Natural killer cell (primary cell): ENCODE data around the gene WDR12. TPM values are rescaled to one million over a fixed set of nuclear protein-coding genes. Genes with fewer than 3 reads are reported as not detected.
A peak's percentile ranks its signal among the peaks of the same experiment; 100 is the strongest.
"Not testable (repeated sequence)": the region's sequence is repeated elsewhere in the genome, so short reads cannot be mapped to it uniquely, and the experiment has no call there.

Source experiments
- ATAC-seq, 3 donors: fragments of 150-1000 bp in 2 of 3; fragments of 200-7000 bp in 1 of 3; cut with Tn5 transposase; 1 replicate in 1 of 3; 2 replicates in 2 of 3; pipeline ENCODE4 v1.10.0; 2021; ENCODE audit warnings: mild to moderate bottlenecking in 2 of 3, moderate library complexity in 2 of 3
- DNase-seq, 2 donors: peaks; one replicate each; pipeline versions ENCODE4 v3.0.0 to v3.0.0-alpha.2; 2013 to 2021; ENCODE audit warnings: mixed read lengths in 1 of 2
- H3K27ac ChIP-seq: one replicate; pipeline ENCODE4 v1.5.1; 2013; ENCODE audit warnings: mild to moderate bottlenecking, low read length
- H3K27me3 ChIP-seq: one replicate; pipeline ENCODE4 v1.6.1; 2013; ENCODE audit warnings: low read length; ENCODE audit not compliant: control insufficient read depth, insufficient read depth
- H3K36me3 ChIP-seq: one replicate; pipeline ENCODE4 v1.6.1; 2013; ENCODE audit warnings: low read length; ENCODE audit not compliant: control insufficient read depth, insufficient read depth
- H3K4me1 ChIP-seq: one replicate; pipeline ENCODE4 v1.6.1; 2013; ENCODE audit warnings: low read length; ENCODE audit not compliant: control insufficient read depth, insufficient read depth
- H3K4me3 ChIP-seq: one replicate; pipeline ENCODE4 v1.5.1; 2013; ENCODE audit warnings: low read length
- H3K9me3 ChIP-seq: one replicate; pipeline ENCODE4 v1.6.1; 2013; ENCODE audit warnings: low read length; ENCODE audit not compliant: control insufficient read depth, insufficient read depth
- H3K27ac Mint-ChIP-seq, 2 donors: one replicate each; pipeline ENCODE4 v1.8.0; 2022; ENCODE audit warnings: mild to moderate bottlenecking in 2 of 2, mixed read lengths in 2 of 2, moderate library complexity in 1 of 2
- H3K27me3 Mint-ChIP-seq, 2 donors: one replicate each; pipeline ENCODE4 v1.8.0; 2022; ENCODE audit warnings: low read depth in 2 of 2, mixed read lengths in 2 of 2
- H3K36me3 Mint-ChIP-seq: one replicate; pipeline ENCODE4 v1.8.0; 2022; ENCODE audit warnings: mixed read lengths
- H3K4me1 Mint-ChIP-seq, 2 donors: one replicate each; pipeline ENCODE4 v1.8.0; 2022; ENCODE audit warnings: mixed read lengths in 2 of 2
- H3K4me3 Mint-ChIP-seq: one replicate; pipeline ENCODE4 v1.8.0; 2022; ENCODE audit warnings: mild to moderate bottlenecking, moderate library complexity, mixed read lengths
- H3K9me3 Mint-ChIP-seq, 2 donors: one replicate each; pipeline ENCODE4 v1.8.0; 2022; ENCODE audit warnings: mixed read lengths in 2 of 2
- CTCF ChIP-seq: fragments of 200-600 bp; IDR thresholded peaks from one replicate; pipeline ENCODE4 v1.8.0; 2022; ENCODE audit warnings: antibody characterized with exemption
- WGBS: methylation state at CpG from one replicate; pipeline ENCODE4 v1.1.7; 2013; ENCODE audit warnings: missing lambda C conversion rate; ENCODE audit not compliant: insufficient coverage; 5-methylcytosine and 5-hydroxymethylcytosine counted together
- intact Hi-C: fragments of 100-400 bp; cut with micrococcal nuclease; formaldehyde crosslinking; loops from one replicate; pipeline ENCODE4 v1.14.2; 2022
- total RNA-seq, 4 donors: library from RNA; stranded (reverse); fragments of 120-200 nt in 1 of 4; gene quantifications; one replicate each; pipeline versions ENCODE4 v1.2.3 to v1.2.4, GENCODE V29; 2013 to 2022

Gene WDR12
- total RNA-seq = 10 to 100 TPM in 2 of 3 donors, 1 to 10 TPM in 1; 7.8 to 14.5 (median 12.9) TPM
- 22.3 TPM for total RNA-seq (2013)

- WGBS = under 1% methylated on average over 39 of the region's 39 CpGs
- no peaks in the 10 kb centered on the region for H3K36me3 ChIP-seq
- Mint-ChIP-seq H3K27me3 (no peaks in the 10 kb centered on the region), H3K36me3 (no peaks in the 10 kb centered on the region), H3K4me3 (peak within 1 kb of the TSS; percentile 99), H3K27ac (peak within 1 kb of the TSS; percentile 94 to 99), H3K9me3 (no peaks in the 10 kb centered on the region), H3K4me1 (peaks cover 13 to 21% of the 10 kb centered on the region in 2 donors)
- H3K27ac ChIP-seq = peak within 1 kb of the TSS; percentile 80
- TF ChIP-seq CTCF = no peak
- ATAC-seq (peak; percentile 83 to 95 (median 87)), DNase-seq (peak; percentile 87 to 96)
- no peaks in the 10 kb centered on the region for H3K9me3 ChIP-seq
- intact Hi-C loops = loop anchor here (1.0 to 2.0 kb wide), 3 partner anchors 103 to 327 kb away; partner anchors contain the start of genes FAM117B and NBEAL1
- H3K4me1 ChIP-seq = peaks cover 3% of the 10 kb centered on the region
- H3K27me3 ChIP-seq = no peaks in the 10 kb centered on the region
- H3K4me3 ChIP-seq = peak within 1 kb of the TSS; percentile 83
Measured at GRCh38 chr2:202911512-202912341, at the start of gene WDR12, which contains the start of gene CARF. Gene WDR12 (minus strand): TSS chr2:202911673. CDS start chr2:202911476, 197 bp downstream. Gene CARF (plus strand): TSS chr2:202912275. CDS start chr2:202941903, 29,628 bp downstream.

- Mint-ChIP-seq H3K9me3 (no peaks in the 10 kb centered on the region), H3K36me3 (no peaks in the 10 kb centered on the region)
Measured at GRCh38 chr2:202960524-202960923, 49.1 kb upstream of the WDR12 start.

GRCh38 chr2:202950592-202950991, 39.1 kb upstream of the WDR12 start:
- Histone ChIP-seq H3K4me1 (no peaks in the 10 kb centered on the region), H3K4me3 (no peak overlapping the region), H3K27me3 (no peaks in the 10 kb centered on the region), H3K27ac (no peak overlapping the region), H3K36me3 (peaks cover 7% of the 10 kb centered on the region), H3K9me3 (no peaks in the 10 kb centered on the region)
- no peaks in the 10 kb centered on the region for H3K27me3 Mint-ChIP-seq
- H3K36me3 Mint-ChIP-seq = peaks cover 27% of the 10 kb centered on the region
- peaks cover 0 to 2% of the 10 kb centered on the region in 2 donors for H3K9me3 Mint-ChIP-seq
- no peak for TF ChIP-seq CTCF
- no peak overlapping the region for H3K27ac Mint-ChIP-seq
- WGBS = 33% methylated on average over 2 of the region's 2 CpGs
- H3K4me1 Mint-ChIP-seq = no peaks in the 10 kb centered on the region
- DNase-seq (no peak), ATAC-seq (peak; percentile 40 to 62 (median 50))
- no peak overlapping the region for H3K4me3 Mint-ChIP-seq
- intact Hi-C loops = no loop called here

More at GRCh38 chr2:202960524-202960923, 49.1 kb upstream of the WDR12 start:
- ATAC-seq (no peak), DNase-seq (no peak)
- no peak for TF ChIP-seq CTCF
- WGBS = 98% methylated on average over 5 of the region's 6 CpGs
- Histone ChIP-seq H3K4me3 (no peak overlapping the region), H3K27me3 (no peaks in the 10 kb centered on the region), H3K4me1 (no peaks in the 10 kb centered on the region), H3K9me3 (no peaks in the 10 kb centered on the region), H3K27ac (no peak overlapping the region), H3K36me3 (peaks cover 15% of the 10 kb centered on the region)
- Mint-ChIP-seq H3K4me1 (no peaks in the 10 kb centered on the region), H3K27me3 (no peaks in the 10 kb centered on the region), H3K4me3 (no peak overlapping the region), H3K27ac (no peak overlapping the region)
- intact Hi-C loops = no loop called here

- H3K27me3 ChIP-seq, H3K27me3 Mint-ChIP-seq, H3K4me1 Mint-ChIP-seq, H3K27ac ChIP-seq, H3K27ac Mint-ChIP-seq, H3K36me3 ChIP-seq, ATAC-seq, H3K9me3 Mint-ChIP-seq, DNase-seq, H3K4me3 Mint-ChIP-seq, H3K9me3 ChIP-seq, intact Hi-C loops, H3K4me3 ChIP-seq, H3K4me1 ChIP-seq: not testable (repeated sequence)
- peaks cover 32% of the 10 kb centered on the region for H3K36me3 Mint-ChIP-seq
- 100% methylated on average over 3 of the region's 3 CpGs for WGBS
Measured at GRCh38 chr2:202949333-202949732, 37.9 kb upstream of the WDR12 start.
